GM12865 (cell line): ENCODE measurements around the gene SLC25A34.

Experiments used
- DNase-seq: peaks from one replicate; pipeline ENCODE4 v3.0.0; 2010; ENCODE audit warnings: low read depth
- H3K4me3 ChIP-seq: 2 replicates; pipeline ENCODE4 v1.5.1; 2011; ENCODE audit warnings: mild to moderate bottlenecking, low read depth, low read length, control low read depth
- CTCF ChIP-seq: IDR thresholded peaks from 2 replicates; pipeline ENCODE4 v1.5.1; 2011; ENCODE audit warnings: low read length, control low read depth, low read depth, inconsistent platforms; ENCODE audit not compliant: insufficient read depth; ENCODE audit errors: missing control alignments

The SLC25A34 gene

GRCh38 chr1:15727424-15727823 is 8.6 kb upstream of the SLC25A34 start:
- no peak for TF ChIP-seq CTCF
- no peak for DNase-seq
- H3K4me3 ChIP-seq: no peak overlapping the region

GRCh38 chr1:15727866-15728534 is 8.1 kb upstream of the SLC25A34 start:
- H3K4me3 ChIP-seq: no peak overlapping the region
- no peak for DNase-seq
- TF ChIP-seq CTCF: no peak

GRCh38 chr1:15728937-15729657 is 7.0 kb upstream of the SLC25A34 start:
- TF ChIP-seq CTCF: no peak
- no peak for DNase-seq
- H3K4me3 ChIP-seq: no peak overlapping the region

GRCh38 chr1:15730423-15730822 is 5.6 kb upstream of the SLC25A34 start:
- no peak for TF ChIP-seq CTCF

GRCh38 chr1:15730936-15731335 is 5.1 kb upstream of the SLC25A34 start:
- TF ChIP-seq CTCF: no peak
- DNase-seq: no peak
- no peak overlapping the region for H3K4me3 ChIP-seq

More at GRCh38 chr1:15730423-15730822, 5.6 kb upstream of the SLC25A34 start:
- no peak for DNase-seq
- H3K4me3 ChIP-seq: no peak overlapping the region

GRCh38 chr1:15731735-15732685 is 4.0 kb upstream of the SLC25A34 start:
- DNase-seq: no peak
- no peak for TF ChIP-seq CTCF
- no peak overlapping the region for H3K4me3 ChIP-seq
